Hematopoietic multipotent progenitor cell treated with erythropoietin and hydrocortisone succinate and interleukin-3 and kit ligand, for 15 days (in vitro differentiated cells): ENCODE results near the gene PHF11.

Experiments
- DNase-seq: peaks from one replicate; pipeline ENCODE4 v3.0.0-alpha.2; 2015; ENCODE audit warnings: low spot score

PHF11 gene

GRCh38 chr13:49498206-49498605 lies 2.5 kb downstream of the PHF11 start:
- DNase-seq, result no peak

- no peak for DNase-seq
Measured at GRCh38 chr13:49499889-49500660, 4.3 kb downstream of the PHF11 start.

- no peak for DNase-seq
Measured at GRCh38 chr13:49502954-49503353, 7.2 kb downstream of the PHF11 start.

GRCh38 chr13:49503951-49504350 lies 8.2 kb downstream of the PHF11 start:
- no peak for DNase-seq

- no peak for DNase-seq
Measured at GRCh38 chr13:49512578-49512977, 16.8 kb downstream of the PHF11 start.

- DNase-seq, result no peak
Measured at GRCh38 chr13:49516467-49516866, 20.7 kb downstream of the PHF11 start.

GRCh38 chr13:49517461-49517860 lies 21.7 kb downstream of the PHF11 start:
- no peak for DNase-seq

- DNase-seq, result no peak
Measured at GRCh38 chr13:49521224-49521623, 25.5 kb downstream of the PHF11 start.

- DNase-seq, result no peak
Measured at GRCh38 chr13:49524740-49525501, 29.2 kb downstream of the PHF11 start.

- DNase-seq, result no peak
Measured at GRCh38 chr13:49527123-49527522, 31.4 kb downstream of the PHF11 start.

- DNase-seq, result no peak
Measured at GRCh38 chr13:49528161-49528560, 32.4 kb downstream of the PHF11 start.

GRCh38 chr13:49530457-49530856 lies 34.7 kb downstream of the PHF11 start:
- DNase-seq, result no peak

- DNase-seq, result no peak
Measured at GRCh38 chr13:49532593-49532992, 36.8 kb downstream of the PHF11 start.

GRCh38 chr13:49533011-49533410 lies 37.3 kb downstream of the PHF11 start:
- no peak for DNase-seq

- DNase-seq, result no peak
Measured at GRCh38 chr13:49533591-49534269, 38.0 kb downstream of the PHF11 start.

- no peak for DNase-seq
Measured at GRCh38 chr13:49536144-49536873, 40.6 kb downstream of the PHF11 start.

GRCh38 chr13:49538404-49538803 lies 42.7 kb downstream of the PHF11 start:
- no peak for DNase-seq

- no peak for DNase-seq
Measured at GRCh38 chr13:49539313-49539712, 43.6 kb downstream of the PHF11 start.

GRCh38 chr13:49539746-49540145 lies 44.0 kb downstream of the PHF11 start:
- no peak for DNase-seq

- DNase-seq, result no peak
Measured at GRCh38 chr13:49540552-49540951, 44.8 kb downstream of the PHF11 start.

GRCh38 chr13:49543656-49544055 lies 47.9 kb downstream of the PHF11 start:
- DNase-seq, result no peak

GRCh38 chr13:49545661-49546060 lies 49.9 kb downstream of the PHF11 start:
- no peak for DNase-seq
